Kidney (tissue), 14 donors: ENCODE measurements around the gene GADD45G. TPM values are rescaled to one million over a fixed set of nuclear protein-coding genes. Genes with fewer than 3 reads are reported as not detected.

Experiments used
- DNase-seq, 5 donors: peaks; one replicate each; pipeline ENCODE4 v3.0.0-alpha.2; 2013 to 2020
- FAIRE-seq: peaks from 2 replicates; lab custom pipeline; 2012; peaks lifted over from hg19 to GRCh38; lab: Jason Lieb, UNC
- H3K27ac ChIP-seq, 2 donors: one replicate each; pipeline ENCODE4 v1.7.0; 2013; ENCODE audit warnings: low read depth in 2 of 2, low read length in 2 of 2, inconsistent platforms in 1 of 2
- H3K27me3 ChIP-seq: one replicate; pipeline ENCODE4 v1.7.1; 2013; ENCODE audit warnings: low read length, inconsistent platforms; ENCODE audit not compliant: control insufficient read depth, insufficient read depth
- H3K36me3 ChIP-seq, 3 donors: one replicate each; pipeline versions ENCODE4 v1.7.0 to v1.7.1; 2013; ENCODE audit warnings: low read length in 3 of 3, control low read depth in 1 of 3, inconsistent platforms in 1 of 3; ENCODE audit not compliant: insufficient read depth in 3 of 3, control insufficient read depth in 2 of 3
- H3K4me1 ChIP-seq, 3 donors: one replicate each; pipeline versions ENCODE4 v1.7.0 to v1.7.1; 2013; ENCODE audit warnings: low read length in 3 of 3, inconsistent platforms in 1 of 3, low read depth in 1 of 3; ENCODE audit not compliant: control insufficient read depth in 2 of 3, insufficient read depth in 2 of 3
- H3K4me3 ChIP-seq, 3 donors: one replicate each; pipeline versions ENCODE4 v1.7.0 to v1.8.1; 2013; ENCODE audit warnings: low read length in 3 of 3, control low read depth in 1 of 3, inconsistent platforms in 1 of 3
- H3K9ac ChIP-seq, 3 donors: one replicate each; pipeline versions ENCODE4 v1.7.0 to v1.7.1; 2013; ENCODE audit warnings: low read length in 3 of 3, control low read depth in 1 of 3, inconsistent platforms in 1 of 3
- H3K9me3 ChIP-seq, 3 donors: one replicate each; pipeline versions ENCODE4 v1.7.0 to v1.7.1; 2013; ENCODE audit warnings: low read length in 3 of 3, control low read depth in 1 of 3, inconsistent platforms in 1 of 3; ENCODE audit not compliant: control insufficient read depth in 2 of 3, insufficient read depth in 1 of 3
- CTCF ChIP-seq: IDR thresholded peaks from 3 replicates; pipeline ENCODE4 v1.5.1; 2012; ENCODE audit warnings: mild to moderate bottlenecking, moderate library complexity, borderline replicate concordance; ENCODE audit not compliant: insufficient read depth; ENCODE audit errors: extremely low read depth
- intact Hi-C: fragments of 100-400 bp; cut with DNase I; formaldehyde crosslinking; loops from one replicate; pipeline ENCODE4 v1.11.1; 2022
- polyA plus RNA-seq: library from polyadenylated mRNA; stranded (reverse); fragments of 350-450 nt; fragmentation: Illumina TruSeq; extraction: RNeasy Lipid Tissue Mini Kit (QIAGEN cat#74804); gene quantifications from one replicate; pipeline ENCODE4 v1.2.3, GENCODE V29; 2014; ENCODE audit warnings: low read depth, low replicate concordance; ENCODE audit not compliant: insufficient read depth
- total RNA-seq: library from RNA; stranded (reverse); fragmentation: NEBNext Ultra II Directional; extraction: Animal tissue kit (Norgen Biotek cat#: 25700); gene quantifications from one replicate; pipeline ENCODE4 v1.2.1, GENCODE V29; 2021
- donor health status: control.
- donor health status: control.
- donor health status: control.
- donor health status: control.
- donor health status: control.
- donor health status: DM: yes; HTN: yes; CAD: no.
- donor health status: Normal renal cell carcinoma (clear cell type).

The GADD45G gene
- total and polyA plus RNA-seq, 2 donors from 2014 or later: 7.3 to 48.4 TPM

- H3K36me3 ChIP-seq: no peaks in the 10 kb centered on the region
- H3K4me1 ChIP-seq: peaks cover 0 to 3% (median 0%) of the 10 kb centered on the region in 3 donors
- FAIRE-seq: no peak
- no peak overlapping the region for H3K9ac ChIP-seq
- intact Hi-C loops: no loop called here
- H3K4me3 ChIP-seq: no peak overlapping the region
- no peaks in the 10 kb centered on the region for H3K27me3 ChIP-seq
- H3K9me3 ChIP-seq: no peaks in the 10 kb centered on the region
- no peak for TF ChIP-seq CTCF
- peak in 4 of 5 donors; percentile 36 to 82 (median 72) for DNase-seq
- no peak overlapping the region for H3K27ac ChIP-seq
Observed at GRCh38 chr9:89592963-89593726, 11.7 kb upstream of the GADD45G start.

GRCh38 chr9:89593727-89594427 lies 10.9 kb upstream of the GADD45G start:
- DNase-seq: peak in 4 of 5 donors; percentile 49 to 72 (median 60)
- Histone ChIP-seq H3K36me3 (no peaks in the 10 kb centered on the region), H3K9ac (no peak overlapping the region), H3K27ac (no peak overlapping the region), H3K4me3 (no peak overlapping the region), H3K27me3 (no peaks in the 10 kb centered on the region), H3K9me3 (no peaks in the 10 kb centered on the region), H3K4me1 (peaks cover 0 to 6% (median 3%) of the 10 kb centered on the region in 3 donors)
- FAIRE-seq: no peak
- intact Hi-C loops: no loop called here
- TF ChIP-seq CTCF: peak; percentile 51

- intact Hi-C loops: no loop called here
Observed at GRCh38 chr9:89594811-89595550, 9.8 kb upstream of the GADD45G start.

More at GRCh38 chr9:89594811-89595550, 9.8 kb upstream of the GADD45G start:
- H3K4me1 ChIP-seq: peaks cover 0 to 14% (median 3%) of the 10 kb centered on the region in 3 donors
- no peak for DNase-seq
- H3K27ac ChIP-seq: no peak overlapping the region
- TF ChIP-seq CTCF: no peak
- H3K9ac ChIP-seq: no peak overlapping the region
- no peaks in the 10 kb centered on the region for H3K27me3 ChIP-seq
- H3K9me3 ChIP-seq: no peaks in the 10 kb centered on the region
- H3K4me3 ChIP-seq: no peak overlapping the region
- H3K36me3 ChIP-seq: no peaks in the 10 kb centered on the region
- no peak for FAIRE-seq
